Coronary artery (tissue), 2 donors: Measurements from ENCODE around the gene FRMD5.
"Not testable (repeated sequence)": the region's sequence is repeated elsewhere in the genome, so short reads cannot be mapped to it uniquely, and the experiment has no call there.

Experiments used
- DNase-seq: peaks from one replicate; pipeline ENCODE4 v3.0.0-alpha.2; 2017; ENCODE audit warnings: low spot score
- H3K27ac ChIP-seq, 2 donors: fragments of 200-600 bp; sonication (generic); one replicate each; pipeline ENCODE4 v1.5.1; 2016 to 2019
- H3K4me3 ChIP-seq: fragments of 200-600 bp; sonication (generic); 2 replicates; pipeline ENCODE4 v1.5.1; 2016; ENCODE audit warnings: mild to moderate bottlenecking, moderate library complexity
- TF ChIP-seq, protein P1 (sequence below): fragments of 200-600 bp; sonication (generic); IDR thresholded peaks from one replicate; pipeline ENCODE4 v1.5.1; 2019; ENCODE audit warnings: antibody characterized with exemption

FRMD5 gene

DNA sequence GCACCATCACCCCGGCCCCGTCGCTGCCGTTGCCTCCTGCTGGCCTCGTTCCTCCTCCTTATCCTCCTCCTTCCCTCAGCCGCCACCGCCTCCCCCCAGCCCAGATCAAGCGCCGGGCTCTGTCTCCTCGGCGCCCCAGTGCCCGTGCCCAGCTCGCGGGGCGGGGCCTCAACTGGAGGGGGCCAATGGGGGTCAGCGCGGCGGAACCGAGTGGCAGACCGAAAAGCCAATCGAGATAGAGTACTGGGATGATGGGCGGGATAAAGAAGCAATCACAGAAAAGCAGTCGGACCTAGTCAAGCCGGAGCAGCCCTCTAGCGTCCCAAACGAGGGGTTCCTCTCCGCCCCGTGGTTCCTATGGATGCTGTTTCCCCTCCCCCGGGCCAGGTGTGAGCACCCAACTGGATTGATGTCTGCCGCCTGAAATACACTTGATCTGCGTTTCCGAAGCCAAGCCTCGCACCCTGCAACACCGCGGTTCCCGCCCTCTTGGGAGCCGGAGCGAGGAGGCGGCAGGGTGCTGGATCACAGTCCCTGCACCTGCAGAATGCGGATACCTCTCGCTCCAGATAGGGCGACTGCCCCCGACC is at the start of gene FRMD5:
Gene FRMD5 (minus strand): TSS at position 121 of the 590 bp plus-strand sequence.
- H3K4me3 ChIP-seq: peak within 1 kb of the TSS; percentile 77
- peak; percentile 74 for DNase-seq
- TF ChIP-seq, protein P1, sequence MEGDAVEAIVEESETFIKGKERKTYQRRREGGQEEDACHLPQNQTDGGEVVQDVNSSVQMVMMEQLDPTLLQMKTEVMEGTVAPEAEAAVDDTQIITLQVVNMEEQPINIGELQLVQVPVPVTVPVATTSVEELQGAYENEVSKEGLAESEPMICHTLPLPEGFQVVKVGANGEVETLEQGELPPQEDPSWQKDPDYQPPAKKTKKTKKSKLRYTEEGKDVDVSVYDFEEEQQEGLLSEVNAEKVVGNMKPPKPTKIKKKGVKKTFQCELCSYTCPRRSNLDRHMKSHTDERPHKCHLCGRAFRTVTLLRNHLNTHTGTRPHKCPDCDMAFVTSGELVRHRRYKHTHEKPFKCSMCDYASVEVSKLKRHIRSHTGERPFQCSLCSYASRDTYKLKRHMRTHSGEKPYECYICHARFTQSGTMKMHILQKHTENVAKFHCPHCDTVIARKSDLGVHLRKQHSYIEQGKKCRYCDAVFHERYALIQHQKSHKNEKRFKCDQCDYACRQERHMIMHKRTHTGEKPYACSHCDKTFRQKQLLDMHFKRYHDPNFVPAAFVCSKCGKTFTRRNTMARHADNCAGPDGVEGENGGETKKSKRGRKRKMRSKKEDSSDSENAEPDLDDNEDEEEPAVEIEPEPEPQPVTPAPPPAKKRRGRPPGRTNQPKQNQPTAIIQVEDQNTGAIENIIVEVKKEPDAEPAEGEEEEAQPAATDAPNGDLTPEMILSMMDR: no peak
- peak within 1 kb of the TSS in 1 of 2 donors; percentile 20 for H3K27ac ChIP-seq

DNA sequence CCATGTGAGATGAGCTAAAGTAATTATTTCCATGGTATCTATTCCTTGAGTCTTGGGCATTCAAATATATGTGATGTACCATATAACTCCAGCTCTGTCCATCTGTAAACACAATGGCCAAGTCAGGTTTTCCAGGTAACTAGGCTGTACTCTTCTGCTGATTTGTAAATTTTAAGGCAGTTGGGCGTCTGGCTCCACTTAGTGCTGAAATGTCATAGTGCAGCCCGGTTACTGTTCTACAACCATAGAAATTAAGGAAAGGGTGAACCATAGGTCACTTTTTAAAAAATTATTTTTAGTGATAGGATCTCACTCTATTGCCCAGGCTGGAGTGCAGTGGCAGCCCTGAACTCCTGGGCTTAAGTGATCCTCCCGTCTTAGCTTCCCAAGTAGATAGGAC is 48.8 kb upstream of the FRMD5 start:
- Histone ChIP-seq H3K27ac (no peak overlapping the region), H3K4me3 (no peak overlapping the region)
- DNase-seq: no peak
- TF ChIP-seq, protein P1: no peak

DNA sequence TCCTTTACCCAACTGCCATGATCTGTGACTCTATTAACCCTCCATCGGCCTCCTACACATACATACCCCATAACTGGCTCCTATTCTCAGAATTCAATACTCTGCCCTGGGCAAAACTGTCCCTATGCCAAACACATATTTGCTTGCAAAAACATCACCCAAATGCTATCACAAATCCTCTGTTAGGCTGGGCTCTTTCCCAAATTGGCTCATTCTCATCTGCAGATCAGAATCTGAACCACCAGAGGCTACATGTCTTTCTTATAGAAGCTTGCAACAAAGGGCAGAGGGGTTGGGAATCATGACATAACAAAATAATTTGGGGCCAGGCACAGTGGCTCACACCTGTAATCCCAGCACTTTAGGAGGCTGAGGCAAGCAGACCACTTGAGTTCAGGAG is 48.1 kb upstream of the FRMD5 start:
- H3K4me3 ChIP-seq: no peak overlapping the region
- TF ChIP-seq, protein P1: no peak
- no peak for DNase-seq
- H3K27ac ChIP-seq: no peak overlapping the region

DNA sequence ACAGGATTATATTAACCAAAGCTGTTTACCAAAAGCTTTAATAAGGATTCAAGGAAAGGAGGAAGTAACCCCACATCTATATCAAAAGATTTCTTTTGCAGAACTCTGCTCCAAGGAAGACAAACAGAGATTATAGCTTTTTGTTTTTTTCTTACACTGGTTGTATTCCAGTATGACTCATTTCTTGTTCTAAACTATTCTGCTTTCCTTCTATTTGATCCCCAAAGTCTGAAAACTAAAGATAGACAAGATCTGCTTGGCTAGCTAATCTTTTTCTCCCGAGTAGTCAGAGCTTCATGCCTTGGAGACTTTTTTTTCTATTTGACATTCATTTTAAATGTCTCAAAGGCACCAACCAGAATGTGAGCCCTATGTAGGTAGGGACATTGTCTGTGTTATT is 36.8 kb upstream of the FRMD5 start:
- no peak for DNase-seq
- TF ChIP-seq, protein P1: no peak
- no peak overlapping the region for H3K4me3 ChIP-seq
- no peak overlapping the region for H3K27ac ChIP-seq

DNA sequence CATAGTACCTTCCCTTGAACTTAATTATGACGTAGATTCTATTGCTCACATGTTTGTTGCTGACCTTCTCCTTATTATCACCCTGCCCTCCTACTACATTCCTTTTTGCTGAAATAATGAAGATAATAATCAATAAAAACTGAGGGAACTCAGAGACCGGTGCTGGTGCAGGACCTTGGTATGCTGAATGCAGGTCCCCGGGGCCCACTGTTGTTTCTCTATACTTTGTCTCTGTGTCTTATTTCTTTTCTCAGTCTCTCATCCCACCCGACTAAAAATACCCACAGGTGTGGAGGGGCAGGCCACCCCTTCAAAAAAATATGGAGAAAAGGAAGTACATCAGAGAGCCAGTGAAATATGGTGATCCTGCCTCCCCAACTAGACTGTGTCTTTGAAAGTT is 34.2 kb upstream of the FRMD5 start:
- not testable (repeated sequence) for H3K27ac ChIP-seq, H3K4me3 ChIP-seq, DNase-seq

DNA sequence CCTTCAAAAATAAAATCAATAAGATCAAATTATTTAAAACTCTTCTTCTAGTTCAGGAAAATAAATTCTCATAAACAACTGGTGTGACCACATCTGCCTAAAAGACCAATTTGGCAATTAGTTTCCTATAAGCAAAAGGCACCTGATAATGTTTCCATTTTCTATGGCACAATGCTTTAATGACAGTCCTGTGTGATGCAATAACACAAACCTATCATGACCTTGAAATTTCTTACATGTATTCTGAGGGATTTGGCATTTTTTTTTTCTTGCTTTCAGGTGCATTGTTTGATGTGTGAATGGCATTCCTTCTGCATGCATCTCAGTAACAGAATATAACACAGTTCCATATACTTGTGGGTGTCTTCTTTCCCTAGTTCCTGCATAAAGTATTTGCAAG is 32.5 kb upstream of the FRMD5 start:
- Histone ChIP-seq H3K4me3 (no peak overlapping the region), H3K27ac (no peak overlapping the region)
- TF ChIP-seq, protein P1: no peak
- DNase-seq: no peak

DNA sequence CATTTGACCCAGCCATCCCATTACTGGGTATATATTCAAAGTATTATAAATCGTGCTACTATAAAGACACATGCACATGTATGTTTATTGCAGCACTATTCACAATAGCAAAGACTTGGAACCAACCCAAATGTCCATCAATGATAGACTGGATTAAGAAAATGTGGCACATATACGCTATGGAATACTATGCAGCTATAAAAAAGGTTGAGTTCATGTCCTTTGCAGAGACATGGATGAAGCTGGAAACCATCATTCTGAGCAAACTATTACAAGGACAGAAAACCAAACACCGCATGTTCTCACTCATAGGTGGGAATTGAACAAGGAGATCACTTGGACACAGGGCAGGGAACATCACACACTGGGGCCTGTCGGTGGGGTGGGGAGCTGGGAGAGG is 31.9 kb upstream of the FRMD5 start:
- DNase-seq, H3K4me3 ChIP-seq, H3K27ac ChIP-seq: not testable (repeated sequence)

DNA sequence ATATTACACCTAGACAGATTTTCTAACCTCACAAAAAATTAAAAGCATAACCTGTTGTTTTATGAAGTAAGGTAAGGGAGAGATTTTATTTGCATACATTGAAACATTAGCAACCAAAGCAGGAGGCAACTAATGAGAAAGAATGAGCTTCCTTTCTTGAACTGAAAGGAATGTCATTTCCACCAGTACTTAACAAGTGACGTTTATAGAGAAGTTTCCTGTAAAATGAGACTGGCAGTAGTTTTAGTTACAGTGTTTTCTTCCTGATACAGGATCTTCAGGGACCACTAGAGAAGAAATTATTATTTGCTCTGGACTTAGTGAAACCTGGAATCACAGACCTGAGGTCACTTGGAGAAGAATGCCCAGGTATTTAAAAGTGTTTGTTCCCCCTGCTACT is 27.4 kb upstream of the FRMD5 start:
- TF ChIP-seq, protein P1: no peak

More for the DNA sequence above, 27.4 kb upstream of the FRMD5 start:
- no peak for DNase-seq
- Histone ChIP-seq H3K27ac (no peak overlapping the region), H3K4me3 (no peak overlapping the region)
